OCI-LY1 (cell line): ENCODE data around the gene PARVA.

ENCODE experiments used
- H2AFZ ChIP-seq: fragments of 200-600 bp; sonication (generic), shearing (Covaris generic); 2 replicates; pipeline ENCODE4 v1.6.0; 2014; ENCODE audit warnings: antibody characterized with exemption, mild to moderate bottlenecking, low read length
- H3F3A ChIP-seq: fragments of 200-600 bp; sonication (generic), shearing (Covaris generic); 2 replicates; pipeline ENCODE4 v1.6.0; 2014; ENCODE audit warnings: mild to moderate bottlenecking, antibody characterized with exemption, low read length, moderate library complexity; ENCODE audit not compliant: insufficient read depth
- H3K27ac ChIP-seq: fragments of 200-600 bp; sonication (generic); 2 replicates; pipeline ENCODE4 v1.5.1; 2014; ENCODE audit warnings: low read length, mixed run types, mild to moderate bottlenecking, low read depth; ENCODE audit not compliant: poor library complexity, severe bottlenecking
- H3K27me3 ChIP-seq: fragments of 200-600 bp; sonication (generic); 2 replicates; pipeline ENCODE4 v1.6.0; 2014; ENCODE audit warnings: antibody characterized with exemption, mild to moderate bottlenecking, low read length, moderate library complexity; ENCODE audit not compliant: insufficient read depth
- H3K36me3 ChIP-seq: fragments of 200-600 bp; sonication (generic); 2 replicates; pipeline ENCODE4 v1.6.1; 2014; ENCODE audit warnings: mild to moderate bottlenecking, antibody characterized with exemption, low read length, moderate library complexity, mixed read lengths; ENCODE audit not compliant: insufficient read depth
- H3K4me1 ChIP-seq: fragments of 200-600 bp; sonication (generic); 2 replicates; pipeline ENCODE4 v1.5.1; 2014; ENCODE audit warnings: mild to moderate bottlenecking, low read length, moderate library complexity; ENCODE audit not compliant: insufficient read depth, severe bottlenecking
- H3K4me2 ChIP-seq: fragments of 200-600 bp; sonication (generic), shearing (Covaris generic); 2 replicates; pipeline ENCODE4 v1.6.1; 2014; ENCODE audit warnings: low read length
- H3K4me3 ChIP-seq: fragments of 200-600 bp; sonication (generic); 2 replicates; pipeline ENCODE4 v1.5.1; 2014; ENCODE audit warnings: low read length, low read depth, mild to moderate bottlenecking, mixed read lengths; ENCODE audit not compliant: poor library complexity, severe bottlenecking
- H3K79me2 ChIP-seq: fragments of 200-600 bp; shearing (Covaris generic); 2 replicates; pipeline ENCODE4 v1.6.1; 2016; ENCODE audit warnings: mixed run types, low read length, mixed read lengths; ENCODE audit not compliant: insufficient read depth
- H3K9ac ChIP-seq: fragments of 200-600 bp; sonication (generic), shearing (Covaris generic); 2 replicates; pipeline ENCODE4 v1.6.1; 2014; ENCODE audit warnings: mild to moderate bottlenecking, low read length, mixed read lengths
- H3K9me2 ChIP-seq: fragments of 200-600 bp; sonication (generic), shearing (Covaris generic); 2 replicates; pipeline ENCODE4 v1.6.1; 2014; ENCODE audit warnings: low read depth, mild to moderate bottlenecking, low read length, mixed read lengths
- H3K9me3 ChIP-seq: fragments of 200-600 bp; shearing (Covaris generic); 2 replicates; pipeline ENCODE4 v1.6.1; 2014; ENCODE audit warnings: low read length, mixed read lengths
- H4K20me1 ChIP-seq: fragments of 200-600 bp; sonication (generic), shearing (Covaris generic); 2 replicates; pipeline ENCODE4 v1.6.0; 2016; ENCODE audit warnings: mild to moderate bottlenecking, low read length; ENCODE audit not compliant: insufficient read depth
- CTCF ChIP-seq: fragments of 200-600 bp; sonication (generic), shearing (Covaris generic); IDR thresholded peaks from 2 replicates; pipeline ENCODE4 v1.5.1; 2017; ENCODE audit warnings: mild to moderate bottlenecking, antibody characterized with exemption, low read length, moderate library complexity, mixed read lengths
- EZH2 ChIP-seq: fragments of 200-600 bp; sonication (generic), shearing (Covaris generic); IDR thresholded peaks from 2 replicates; pipeline ENCODE4 v1.8.0; 2017; ENCODE audit warnings: borderline replicate concordance, mixed run types, mild to moderate bottlenecking, antibody characterized with exemption, low read length, moderate library complexity, mixed read lengths

Gene PARVA

GRCh38 chr11:12503886-12504285 lies 126.5 kb downstream of the PARVA start:
- Histone ChIP-seq H3K4me1 (no peaks in the 10 kb centered on the region), H3F3A (no peaks in the 10 kb centered on the region), H4K20me1 (no peaks in the 10 kb centered on the region), H2AFZ (no peak overlapping the region), H3K9me2 (no peaks in the 10 kb centered on the region), H3K4me3 (no peak overlapping the region), H3K79me2 (no peaks in the 10 kb centered on the region), H3K27me3 (no peaks in the 10 kb centered on the region), H3K36me3 (no peaks in the 10 kb centered on the region), H3K9me3 (no peaks in the 10 kb centered on the region), H3K4me2 (no peak overlapping the region), H3K9ac (no peak overlapping the region), H3K27ac (no peak overlapping the region)
- TF ChIP-seq EZH2 (no peak), CTCF (no peak)

- Histone ChIP-seq H3K27ac (no peak overlapping the region), H3K4me1 (no peaks in the 10 kb centered on the region), H3F3A (no peaks in the 10 kb centered on the region), H3K4me3 (no peak overlapping the region), H3K36me3 (no peaks in the 10 kb centered on the region), H4K20me1 (no peaks in the 10 kb centered on the region), H2AFZ (no peak overlapping the region), H3K9me2 (no peaks in the 10 kb centered on the region), H3K9ac (no peak overlapping the region), H3K4me2 (no peak overlapping the region), H3K9me3 (no peaks in the 10 kb centered on the region), H3K79me2 (no peaks in the 10 kb centered on the region), H3K27me3 (no peaks in the 10 kb centered on the region)
- no peak for TF ChIP-seq CTCF
- no peak for TF ChIP-seq EZH2
These were observed 127.8 kb downstream of the PARVA start for GRCh38 chr11:12505183-12505582.

- TF ChIP-seq EZH2: no peak
- no peak for TF ChIP-seq CTCF
- H2AFZ ChIP-seq: no peak overlapping the region
- H3K4me1 ChIP-seq: no peaks in the 10 kb centered on the region
- no peaks in the 10 kb centered on the region for H3K27me3 ChIP-seq
- H4K20me1 ChIP-seq: no peaks in the 10 kb centered on the region
- H3K9me2 ChIP-seq: no peaks in the 10 kb centered on the region
- no peak overlapping the region for H3K9ac ChIP-seq
- H3K4me3 ChIP-seq: no peak overlapping the region
- H3K9me3 ChIP-seq: no peaks in the 10 kb centered on the region
- no peak overlapping the region for H3K27ac ChIP-seq
- no peaks in the 10 kb centered on the region for H3F3A ChIP-seq
- H3K36me3 ChIP-seq: no peaks in the 10 kb centered on the region
- H3K79me2 ChIP-seq: no peaks in the 10 kb centered on the region
- no peak overlapping the region for H3K4me2 ChIP-seq
These were observed 129.1 kb downstream of the PARVA start for GRCh38 chr11:12506404-12506921.
